Measurements from ENCODE around the gene YWHAE. TPM values are rescaled to one million over a fixed set of nuclear protein-coding genes. Genes with fewer than 3 reads are reported as not detected.
A peak's percentile ranks its signal among the peaks of the same experiment; 100 is the strongest.
"Not testable (repeated sequence)": the region's sequence is repeated elsewhere in the genome, so short reads cannot be mapped to it uniquely, and the experiment has no call there.

Gene YWHAE
- total RNA-seq, 4 donors from 2014 or later = 553 to 1,135 (median 724) TPM

- Histone ChIP-seq H3K36me3 (peaks cover 11 to 15% of the 10 kb centered on the region in 2 donors), H3K4me3 (replicated peaks in 1 of 3) (no peak overlapping the region), H3K27ac (peak overlapping the region in 2 of 3 donors; percentile 0 to 56), H3K27me3 (no peaks in the 10 kb centered on the region), H3K4me1 (peaks cover 14 to 45% of the 10 kb centered on the region in 2 donors), H3K9me3 (no peaks in the 10 kb centered on the region)
- WGBS, 2 donors = 86 to 94% methylated on average over 7 of the region's 7 CpGs
- intact Hi-C loops (cut with DNase I) = loop anchor here (5.0 kb wide), 1 partner anchor 151 kb away; the partner anchor contains the start of gene INPP5K
- TF ChIP-seq CTCF (IDR thresholded peaks at IDR 0.05) (no peak), POLR2A (IDR thresholded peaks at IDR 0.05) (no peak)
- DNase-seq = no peak
These were observed 33.8 kb downstream of the YWHAE start for GRCh38 chr17:1366234-1366633.

DNA sequence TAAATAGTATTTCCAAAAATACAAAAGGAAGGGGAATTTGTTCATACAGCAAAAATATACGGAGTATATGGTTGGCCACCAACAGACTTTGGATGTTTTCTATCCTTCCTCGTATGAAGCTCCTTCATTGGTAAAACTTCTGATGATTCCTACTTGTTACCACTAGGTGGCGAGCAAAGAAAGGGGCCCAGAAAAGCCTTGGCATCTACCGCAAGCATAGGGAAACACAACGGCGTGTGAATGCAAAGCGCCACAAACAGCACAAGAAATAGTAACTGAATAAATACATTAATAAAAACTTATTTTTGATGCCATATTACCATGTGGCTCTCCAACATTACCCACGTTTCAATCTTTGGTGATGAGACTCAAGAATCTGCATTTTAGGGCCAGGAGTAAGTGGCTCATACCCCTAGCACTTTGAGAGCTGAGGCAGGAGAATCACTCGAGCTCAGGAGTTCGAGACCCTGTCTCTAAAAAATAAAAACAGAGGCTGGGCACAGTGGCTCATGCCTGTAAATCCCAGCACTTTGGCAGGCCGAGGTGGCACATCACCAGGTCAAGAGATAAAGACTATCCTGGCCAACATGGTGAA, 34.5 kb downstream of the YWHAE start:
- TF ChIP-seq CTCF (IDR thresholded peaks at IDR 0.05) (peak; percentile 74 to 87 (median 82)), POLR2A (IDR thresholded peaks at IDR 0.05) (no peak)
- Histone ChIP-seq H3K27ac (peak overlapping the region in 2 of 3 donors; percentile 54 to 56), H3K27me3 (no peaks in the 10 kb centered on the region), H3K4me1 (peaks cover 14 to 44% of the 10 kb centered on the region in 2 donors), H3K9me3 (no peaks in the 10 kb centered on the region), H3K4me3 (replicated peaks in 1 of 3) (no peak overlapping the region), H3K36me3 (peaks cover 11 to 15% of the 10 kb centered on the region in 2 donors)
- DNase-seq = peak; percentile 47 to 57
- WGBS, 2 donors = 10 to 13% methylated on average over 11 of the region's 11 CpGs
- intact Hi-C loops (cut with DNase I) = loop anchor here (5.0 kb wide), 1 partner anchor 152 kb away; the partner anchor contains the start of gene INPP5K

- Histone ChIP-seq H3K27ac (no peak overlapping the region), H3K36me3 (peaks cover 21 to 26% of the 10 kb centered on the region in 2 donors), H3K27me3 (no peaks in the 10 kb centered on the region), H3K4me3 (replicated peaks in 1 of 3) (no peak overlapping the region), H3K9me3 (no peaks in the 10 kb centered on the region), H3K4me1 (peaks cover 14 to 32% of the 10 kb centered on the region in 2 donors)
- 60 to 61% methylated on average over 3 of the region's 3 CpGs for WGBS, 2 donors
- intact Hi-C loops (cut with DNase I) = no loop called here
- no peak for TF ChIP-seq CTCF (IDR thresholded peaks at IDR 0.05)
- no peak for DNase-seq
These were observed 37.1 kb downstream of the YWHAE start for GRCh38 chr17:1362964-1363363.

DNA sequence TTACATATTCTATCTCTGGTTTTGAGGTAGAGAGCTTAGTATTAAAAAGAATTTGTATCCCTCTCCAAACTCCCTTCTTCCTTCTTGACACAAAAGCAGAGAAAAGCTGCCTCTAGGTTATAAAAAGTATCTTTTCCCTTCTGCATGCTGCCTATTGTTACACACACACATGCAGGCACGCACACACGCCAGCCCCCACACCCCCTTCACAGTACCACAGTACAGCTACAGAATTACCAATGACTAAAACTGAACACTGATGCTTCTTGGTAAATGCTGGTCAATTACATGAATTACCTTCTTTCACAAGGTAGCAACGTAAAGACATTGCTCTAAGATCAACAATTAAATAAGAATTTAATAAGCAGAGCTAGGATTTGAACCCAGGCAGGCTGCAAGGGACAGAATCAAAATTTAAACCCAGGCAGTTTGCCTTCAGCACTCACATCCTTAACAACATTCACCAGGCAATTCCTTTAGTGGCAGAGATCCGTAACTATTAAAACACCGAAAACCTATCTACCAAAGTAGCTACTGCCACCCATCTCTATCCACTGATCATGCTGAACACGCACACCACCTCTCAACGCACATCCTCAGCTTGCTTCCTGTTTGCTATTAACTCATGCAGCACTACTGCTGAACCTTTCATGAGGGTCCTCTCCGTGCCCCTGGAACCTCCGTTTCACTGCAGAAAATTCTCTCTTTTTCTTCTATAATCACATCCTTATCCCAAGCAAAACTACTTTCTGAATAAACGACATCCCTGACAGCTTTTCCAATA, 37.8 kb downstream of the YWHAE start:
- DNase-seq = no peak
- H3K27me3 ChIP-seq = no peaks in the 10 kb centered on the region
- intact Hi-C loops (cut with DNase I) = no loop called here
- H3K4me1 ChIP-seq = peaks cover 14 to 25% of the 10 kb centered on the region in 2 donors
- TF ChIP-seq POLR2A (IDR thresholded peaks at IDR 0.05) (no peak), CTCF (IDR thresholded peaks at IDR 0.05) (no peak)
- no peak overlapping the region for H3K4me3 ChIP-seq (replicated peaks in 1 of 3)
- no peak overlapping the region for H3K27ac ChIP-seq
- H3K9me3 ChIP-seq = no peaks in the 10 kb centered on the region
- WGBS, 2 donors = 49 to 58% methylated on average over 10 of the region's 10 CpGs
- H3K36me3 ChIP-seq = peaks cover 21 to 26% of the 10 kb centered on the region in 2 donors

GRCh38 chr17:1360975-1361374, 39.0 kb downstream of the YWHAE start:
- H3K9me3 ChIP-seq = no peaks in the 10 kb centered on the region

DNA sequence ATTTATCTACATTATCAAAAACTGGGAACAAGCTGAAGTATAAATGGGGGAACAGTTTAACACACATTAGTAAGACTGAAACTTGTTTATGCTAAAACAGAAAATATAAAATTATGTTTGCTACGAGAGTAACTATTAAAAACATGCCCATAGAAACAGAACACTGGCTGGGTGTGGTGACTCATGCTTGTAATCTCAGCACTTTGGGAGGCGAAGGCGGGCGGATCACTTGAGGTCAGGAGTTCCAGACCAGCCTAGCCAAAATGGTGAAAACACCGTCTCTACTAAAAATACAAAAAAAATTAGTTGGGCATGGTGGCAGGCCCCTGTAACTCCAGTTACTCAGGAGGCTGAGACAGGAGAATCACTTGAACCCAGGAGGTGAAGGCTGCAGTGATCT, 39.7 kb downstream of the YWHAE start:
- H3K4me3 ChIP-seq (replicated peaks in 1 of 3); intact Hi-C loops (cut with DNase I); DNase-seq; H3K27me3 ChIP-seq; H3K9me3 ChIP-seq: not testable (repeated sequence)
- peak overlapping the region in 1 of 3 donors; percentile 0 for H3K27ac ChIP-seq
- peaks cover 31 to 33% of the 10 kb centered on the region in 2 donors for H3K36me3 ChIP-seq
- H3K4me1 ChIP-seq = peaks cover 7 to 12% of the 10 kb centered on the region in 2 donors
- 68 to 81% methylated on average over 5 of the region's 5 CpGs for WGBS, 2 donors

More at GRCh38 chr17:1360975-1361374, 39.0 kb downstream of the YWHAE start:
- DNase-seq = no peak
- WGBS, 2 donors = 75 to 83% methylated on average over 12 of the region's 12 CpGs
- H3K27me3 ChIP-seq = no peaks in the 10 kb centered on the region
- H3K36me3 ChIP-seq = peaks cover 26 to 28% of the 10 kb centered on the region in 2 donors
- H3K27ac ChIP-seq = no peak overlapping the region
- no peak overlapping the region for H3K4me3 ChIP-seq (replicated peaks in 1 of 3)
- peaks cover 12 to 17% of the 10 kb centered on the region in 2 donors for H3K4me1 ChIP-seq
- TF ChIP-seq CTCF (IDR thresholded peaks at IDR 0.05) = no peak
- no peak for TF ChIP-seq POLR2A (IDR thresholded peaks at IDR 0.05)
- intact Hi-C loops (cut with DNase I) = no loop called here
